OCI-LY3 (cell line): ENCODE measurements around the gene OBSCN.

Source experiments
- H2AFZ ChIP-seq: fragments of 200-600, 300-600 bp; shearing (Covaris generic); 2 replicates; pipeline ENCODE4 v1.6.0; 2014; ENCODE audit warnings: antibody characterized with exemption, low read depth, low read length
- H3K27ac ChIP-seq: fragments of 200-600, 300-600 bp; sonication (generic); 2 replicates; pipeline ENCODE4 v1.5.1; 2014; ENCODE audit warnings: mild to moderate bottlenecking, low read length, moderate library complexity, mixed read lengths
- H3K27me3 ChIP-seq: fragments of 200-600, 300-600 bp; sonication (generic); 2 replicates; pipeline ENCODE4 v1.6.1; 2014; ENCODE audit warnings: low read depth, low read length, mixed read lengths
- H3K36me3 ChIP-seq: fragments of 200-600, 300-600 bp; sonication (generic); replicated peaks from 2 replicates; pipeline ENCODE3; 2014; ENCODE audit warnings: low read depth, low read length, mixed read lengths
- H3K4me1 ChIP-seq: fragments of 300-600, 200-600 bp; sonication (generic); 2 replicates; pipeline ENCODE4 v1.6.1; 2014; ENCODE audit warnings: low read length, mixed read lengths
- H3K4me2 ChIP-seq: fragments of 200-600, 300-600 bp; sonication (generic); 2 replicates; pipeline ENCODE4 v1.6.1; 2014; ENCODE audit warnings: low read length, mixed read lengths
- H3K4me3 ChIP-seq: fragments of 300-600, 200-600 bp; sonication (generic); 2 replicates; pipeline ENCODE4 v1.5.1; 2014; ENCODE audit warnings: antibody characterized with exemption, mild to moderate bottlenecking, low read length, moderate library complexity
- H3K79me2 ChIP-seq: fragments of 300-600, 200-600 bp; shearing (Covaris generic); 2 replicates; pipeline ENCODE4 v1.6.1; 2014; ENCODE audit warnings: mild to moderate bottlenecking, low read length, mixed read lengths
- H3K9ac ChIP-seq: fragments of 300-600, 200-600 bp; shearing (Covaris generic); 2 replicates; pipeline ENCODE4 v1.6.0; 2014; ENCODE audit warnings: mild to moderate bottlenecking, low read length, moderate library complexity
- H3K9me3 ChIP-seq: fragments of 200-600, 300-600 bp; shearing (Covaris generic); 2 replicates; pipeline ENCODE4 v1.6.1; 2014; ENCODE audit warnings: low read length, mixed read lengths; ENCODE audit not compliant: insufficient read depth
- H4K20me1 ChIP-seq: fragments of 200-600, 300-600 bp; sonication (generic); 2 replicates; pipeline ENCODE4 v1.6.1; 2016; ENCODE audit warnings: low read length, mixed read lengths; ENCODE audit not compliant: insufficient read depth
- EZH2phosphoT487 ChIP-seq: fragments of 200-600 bp; shearing (Covaris generic); IDR thresholded peaks from 2 replicates; pipeline ENCODE4 v1.6.1; 2018; ENCODE audit warnings: antibody characterized with exemption, mixed run types, low read depth
- TF ChIP-seq, protein P1 (sequence below): fragments of 200-600, 300-600 bp; sonication (generic); IDR thresholded peaks from 2 replicates; pipeline ENCODE4 v1.5.1; 2014; ENCODE audit warnings: antibody characterized with exemption, low read length, low read depth

OBSCN gene

DNA sequence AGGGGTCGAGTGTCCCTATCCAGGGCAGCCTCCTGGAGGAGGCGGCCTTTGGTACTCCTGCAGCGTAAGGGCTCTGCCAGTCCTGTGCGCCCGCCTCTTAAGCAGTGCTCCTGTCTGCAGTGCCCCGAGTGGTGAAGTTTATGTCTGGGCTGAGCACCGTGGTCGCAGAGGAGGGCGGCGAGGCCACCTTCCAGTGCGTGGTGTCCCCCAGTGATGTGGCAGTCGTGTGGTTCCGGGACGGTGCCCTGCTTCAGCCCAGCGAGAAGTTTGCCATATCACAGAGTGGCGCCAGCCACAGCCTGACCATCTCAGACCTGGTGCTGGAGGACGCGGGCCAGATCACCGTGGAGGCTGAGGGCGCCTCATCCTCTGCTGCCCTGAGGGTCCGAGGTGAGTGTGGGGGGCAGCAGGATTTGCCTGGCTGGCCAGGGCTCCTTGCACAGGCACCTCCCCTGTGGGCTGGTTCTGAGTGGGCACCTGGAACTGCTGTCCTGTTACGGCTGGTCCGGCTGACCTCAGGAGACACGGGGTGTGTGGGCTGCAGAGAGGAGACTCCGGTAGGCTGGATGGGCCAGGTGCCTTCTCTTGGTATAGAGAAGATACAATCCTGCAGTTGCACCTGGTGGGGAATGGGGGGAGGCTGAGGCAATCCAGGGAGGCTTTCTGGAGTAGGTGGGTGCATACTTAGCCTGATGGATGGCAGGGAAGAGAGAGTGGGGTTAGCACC, 66.8 kb downstream of the OBSCN start:
- Histone ChIP-seq H2AFZ (no peak overlapping the region), H3K9ac (no peak overlapping the region), H3K79me2 (no peaks in the 10 kb centered on the region), H3K4me3 (no peak overlapping the region), H3K27me3 (no peaks in the 10 kb centered on the region), H4K20me1 (no peaks in the 10 kb centered on the region), H3K4me1 (no peaks in the 10 kb centered on the region), H3K36me3 (no peaks in the 10 kb centered on the region), H3K27ac (no peak overlapping the region), H3K9me3 (no peaks in the 10 kb centered on the region), H3K4me2 (no peak overlapping the region)
- TF ChIP-seq, protein P1, sequence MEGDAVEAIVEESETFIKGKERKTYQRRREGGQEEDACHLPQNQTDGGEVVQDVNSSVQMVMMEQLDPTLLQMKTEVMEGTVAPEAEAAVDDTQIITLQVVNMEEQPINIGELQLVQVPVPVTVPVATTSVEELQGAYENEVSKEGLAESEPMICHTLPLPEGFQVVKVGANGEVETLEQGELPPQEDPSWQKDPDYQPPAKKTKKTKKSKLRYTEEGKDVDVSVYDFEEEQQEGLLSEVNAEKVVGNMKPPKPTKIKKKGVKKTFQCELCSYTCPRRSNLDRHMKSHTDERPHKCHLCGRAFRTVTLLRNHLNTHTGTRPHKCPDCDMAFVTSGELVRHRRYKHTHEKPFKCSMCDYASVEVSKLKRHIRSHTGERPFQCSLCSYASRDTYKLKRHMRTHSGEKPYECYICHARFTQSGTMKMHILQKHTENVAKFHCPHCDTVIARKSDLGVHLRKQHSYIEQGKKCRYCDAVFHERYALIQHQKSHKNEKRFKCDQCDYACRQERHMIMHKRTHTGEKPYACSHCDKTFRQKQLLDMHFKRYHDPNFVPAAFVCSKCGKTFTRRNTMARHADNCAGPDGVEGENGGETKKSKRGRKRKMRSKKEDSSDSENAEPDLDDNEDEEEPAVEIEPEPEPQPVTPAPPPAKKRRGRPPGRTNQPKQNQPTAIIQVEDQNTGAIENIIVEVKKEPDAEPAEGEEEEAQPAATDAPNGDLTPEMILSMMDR: no peak
- no peak for TF ChIP-seq EZH2phosphoT487

DNA sequence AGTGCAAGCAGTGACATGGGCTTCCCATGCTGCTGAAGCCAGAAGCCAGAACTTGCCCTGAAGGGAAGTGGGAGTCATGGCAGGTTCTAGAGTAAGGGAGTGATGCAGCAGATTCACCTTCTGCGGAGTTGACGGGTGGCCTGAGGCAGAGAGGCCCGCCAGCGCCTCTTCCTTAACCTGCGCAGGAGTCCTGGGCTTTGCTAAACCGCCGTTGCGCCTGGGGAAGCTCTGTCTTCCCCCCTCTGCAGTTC, 67.3 kb downstream of the OBSCN start:
- H3K36me3 ChIP-seq: no peaks in the 10 kb centered on the region
- no peaks in the 10 kb centered on the region for H3K9me3 ChIP-seq
- TF ChIP-seq, protein P1: no peak
- no peak for TF ChIP-seq EZH2phosphoT487
- H2AFZ ChIP-seq: no peak overlapping the region
- no peak overlapping the region for H3K4me3 ChIP-seq
- no peaks in the 10 kb centered on the region for H3K79me2 ChIP-seq
- H3K27me3 ChIP-seq: no peaks in the 10 kb centered on the region
- no peak overlapping the region for H3K9ac ChIP-seq
- no peaks in the 10 kb centered on the region for H3K4me1 ChIP-seq
- H3K27ac ChIP-seq: no peak overlapping the region
- no peaks in the 10 kb centered on the region for H4K20me1 ChIP-seq
- no peak overlapping the region for H3K4me2 ChIP-seq

GRCh38 chr1:228275430-228276173, 67.8 kb downstream of the OBSCN start:
- Histone ChIP-seq H3K4me3 (no peak overlapping the region), H3K9ac (no peak overlapping the region), H3K27ac (no peak overlapping the region)

DNA sequence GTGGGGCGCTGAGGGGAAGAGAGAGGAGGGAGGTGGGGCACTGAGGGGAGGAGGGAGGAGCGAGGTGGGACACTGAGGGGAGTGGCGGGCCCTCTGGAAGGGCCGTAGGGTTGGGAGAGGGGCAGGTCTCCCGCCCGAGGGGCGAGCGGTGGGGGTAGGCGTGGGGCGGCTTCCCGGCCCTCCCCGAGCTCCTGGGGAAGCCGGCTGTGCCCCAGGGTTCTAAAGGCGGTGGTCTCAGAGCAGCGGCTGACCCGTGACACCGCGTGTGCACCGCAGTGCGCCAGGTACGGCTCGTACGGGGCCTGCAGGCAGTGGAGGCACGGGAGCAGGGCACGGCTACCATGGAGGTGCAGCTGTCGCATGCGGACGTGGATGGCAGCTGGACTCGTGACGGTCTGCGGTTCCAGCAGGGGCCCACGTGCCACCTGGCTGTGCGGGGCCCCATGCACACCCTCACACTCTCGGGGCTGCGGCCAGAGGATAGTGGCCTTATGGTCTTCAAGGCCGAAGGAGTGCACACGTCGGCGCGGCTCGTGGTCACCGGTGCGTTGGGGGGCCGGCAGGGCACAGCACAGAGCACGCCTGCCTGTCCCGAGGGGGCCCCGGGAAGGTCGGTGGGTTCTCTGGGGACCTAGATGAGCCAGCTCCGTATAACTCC, 68.5 kb downstream of the OBSCN start:
- no peak overlapping the region for H3K27ac ChIP-seq
- no peak for TF ChIP-seq EZH2phosphoT487
- TF ChIP-seq, protein P1: no peak
- H3K36me3 ChIP-seq: no peaks in the 10 kb centered on the region
- H3K79me2 ChIP-seq: no peaks in the 10 kb centered on the region
- no peak overlapping the region for H2AFZ ChIP-seq
- no peaks in the 10 kb centered on the region for H3K9me3 ChIP-seq
- H3K4me1 ChIP-seq: no peaks in the 10 kb centered on the region
- no peak overlapping the region for H3K9ac ChIP-seq
- H3K4me2 ChIP-seq: no peak overlapping the region
- H4K20me1 ChIP-seq: no peaks in the 10 kb centered on the region
- no peaks in the 10 kb centered on the region for H3K27me3 ChIP-seq
- H3K4me3 ChIP-seq: no peak overlapping the region

More at GRCh38 chr1:228275430-228276173, 67.8 kb downstream of the OBSCN start:
- Histone ChIP-seq H3K27me3 (no peaks in the 10 kb centered on the region), H4K20me1 (no peaks in the 10 kb centered on the region), H3K79me2 (no peaks in the 10 kb centered on the region), H3K4me2 (no peak overlapping the region), H3K4me1 (no peaks in the 10 kb centered on the region), H3K36me3 (no peaks in the 10 kb centered on the region), H2AFZ (no peak overlapping the region), H3K9me3 (no peaks in the 10 kb centered on the region)
- TF ChIP-seq, protein P1: no peak
